Subcutaneous abdominal adipose tissue (tissue), 5 donors: ENCODE results near the gene FLNB.

Experiments used
- H3K27ac ChIP-seq: one replicate; pipeline ENCODE4 v1.7.0; 2013; ENCODE audit warnings: low read depth, mild to moderate bottlenecking, inconsistent platforms, low read length, moderate library complexity
- H3K27me3 ChIP-seq, 5 donors: one replicate each; pipeline ENCODE4 v1.7.0; 2013; ENCODE audit warnings: low read length in 5 of 5, inconsistent platforms in 1 of 5; ENCODE audit not compliant: control insufficient read depth in 5 of 5, insufficient read depth in 4 of 5
- H3K36me3 ChIP-seq, 5 donors: one replicate each; pipeline ENCODE4 v1.7.0; 2013; ENCODE audit warnings: low read length in 5 of 5; ENCODE audit not compliant: control insufficient read depth in 5 of 5, insufficient read depth in 5 of 5
- H3K4me1 ChIP-seq, 5 donors: one replicate each; pipeline ENCODE4 v1.7.0; 2013; ENCODE audit warnings: low read length in 5 of 5, mild to moderate bottlenecking in 3 of 5, moderate library complexity in 1 of 5; ENCODE audit not compliant: control insufficient read depth in 5 of 5, insufficient read depth in 5 of 5
- H3K4me3 ChIP-seq, 5 donors: one replicate each; pipeline ENCODE4 v1.7.0; 2013; ENCODE audit warnings: low read length in 5 of 5, low read depth in 1 of 5
- H3K9ac ChIP-seq, 5 donors: one replicate each; pipeline ENCODE4 v1.7.0; 2013; ENCODE audit warnings: low read length in 5 of 5, mild to moderate bottlenecking in 4 of 5, moderate library complexity in 3 of 5
- H3K9me3 ChIP-seq, 5 donors: one replicate each; pipeline ENCODE4 v1.7.0; 2013; ENCODE audit warnings: low read length in 5 of 5; ENCODE audit not compliant: control insufficient read depth in 5 of 5
- donor health status: healthy.
- donor health status: healthy.
- donor health status: healthy.
- donor health status: healthy.
- donor health status: healthy.

Gene FLNB

GRCh38 chr3:58006661-58007060 is 1.6 kb upstream of the FLNB start:
- no peaks in the 10 kb centered on the region for H3K9me3 ChIP-seq
- H3K4me1 ChIP-seq, result peaks cover 3 to 38% (median 37%) of the 10 kb centered on the region in 5 donors
- H3K36me3 ChIP-seq, result no peaks in the 10 kb centered on the region
- H3K27me3 ChIP-seq, result no peaks in the 10 kb centered on the region
- no peak overlapping the region for H3K4me3 ChIP-seq
- no peak overlapping the region for H3K27ac ChIP-seq
- H3K9ac ChIP-seq, result no peak overlapping the region

GRCh38 chr3:58009026-58009748 is 965 bp downstream of the FLNB start:
- H3K27ac ChIP-seq, result peak overlapping the region; percentile 79
- H3K9ac ChIP-seq, result peak overlapping the region; percentile 26 to 94 (median 77)
- H3K27me3 ChIP-seq, result no peaks in the 10 kb centered on the region
- peak overlapping the region; percentile 76 to 97 (median 82) for H3K4me3 ChIP-seq
- no peaks in the 10 kb centered on the region for H3K36me3 ChIP-seq
- no peaks in the 10 kb centered on the region for H3K9me3 ChIP-seq
- peaks cover 3 to 59% (median 49%) of the 10 kb centered on the region in 5 donors for H3K4me1 ChIP-seq

DNA sequence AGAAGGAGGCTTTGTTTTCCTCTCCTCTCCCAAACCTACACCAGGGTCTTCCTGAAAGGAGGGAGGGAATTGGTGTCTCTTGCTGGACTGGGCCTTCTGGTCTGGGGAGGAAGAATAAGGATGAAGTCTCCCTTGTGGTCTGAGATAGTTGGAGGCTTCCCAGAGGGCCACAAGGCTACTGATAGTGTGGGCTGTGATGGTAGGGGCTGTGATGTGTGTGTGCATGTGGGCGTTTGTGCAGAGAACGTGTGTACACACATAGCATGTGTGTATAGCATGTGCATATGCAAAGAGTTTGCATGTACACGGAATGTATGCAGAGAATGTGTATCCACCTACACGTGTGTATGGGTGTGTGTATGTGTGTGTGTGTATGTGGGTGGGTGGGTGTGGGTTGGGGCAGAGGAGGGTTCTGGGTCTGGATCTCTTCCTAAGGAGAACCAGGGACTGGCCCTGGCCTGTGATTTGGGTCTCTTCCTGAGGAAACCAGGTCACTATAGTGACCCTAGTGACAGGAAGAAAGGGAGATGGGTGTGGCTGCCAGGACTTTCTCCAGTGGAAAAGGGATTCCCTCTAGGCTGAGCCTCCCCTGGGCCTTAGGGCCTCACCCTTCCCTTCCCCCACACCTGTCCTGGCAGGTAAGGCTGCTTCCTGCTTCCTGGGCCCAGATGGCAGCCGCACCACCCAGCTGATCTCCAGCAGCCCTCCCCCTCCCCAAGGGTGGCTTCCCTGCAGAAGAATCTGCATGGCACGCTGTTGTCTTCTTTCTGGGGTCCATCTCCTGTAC is 1.7 kb downstream of the FLNB start:
- peak overlapping the region; percentile 76 to 97 (median 82) for H3K4me3 ChIP-seq
- H3K27ac ChIP-seq, result peak overlapping the region; percentile 79
- H3K27me3 ChIP-seq, result no peaks in the 10 kb centered on the region
- no peaks in the 10 kb centered on the region for H3K9me3 ChIP-seq
- H3K36me3 ChIP-seq, result no peaks in the 10 kb centered on the region
- H3K4me1 ChIP-seq, result peaks cover 3 to 66% (median 53%) of the 10 kb centered on the region in 5 donors
- peak overlapping the region; percentile 26 to 94 (median 77) for H3K9ac ChIP-seq

- peak overlapping the region; percentile 72 for H3K27ac ChIP-seq
- no peaks in the 10 kb centered on the region for H3K36me3 ChIP-seq
- H3K9ac ChIP-seq, result peak overlapping the region in 4 of 5 donors; percentile 4 to 94 (median 35)
- no peaks in the 10 kb centered on the region for H3K9me3 ChIP-seq
- no peaks in the 10 kb centered on the region for H3K27me3 ChIP-seq
- H3K4me1 ChIP-seq, result peaks cover 5 to 71% (median 53%) of the 10 kb centered on the region in 5 donors
- H3K4me3 ChIP-seq, result peak overlapping the region in 4 of 5 donors; percentile 10 to 97 (median 88)
Observed at GRCh38 chr3:58010562-58010961, 2.3 kb downstream of the FLNB start.

GRCh38 chr3:58011580-58011979 is 3.4 kb downstream of the FLNB start:
- Histone ChIP-seq H3K9ac (no peak overlapping the region), H3K27ac (peak overlapping the region; percentile 72), H3K9me3 (no peaks in the 10 kb centered on the region), H3K4me1 (peaks cover 5 to 74% (median 53%) of the 10 kb centered on the region in 5 donors), H3K4me3 (peak overlapping the region in 2 of 5 donors; percentile 3 to 82), H3K27me3 (no peaks in the 10 kb centered on the region), H3K36me3 (no peaks in the 10 kb centered on the region)

GRCh38 chr3:58012302-58012701 is 4.1 kb downstream of the FLNB start:
- no peak overlapping the region for H3K4me3 ChIP-seq
- H3K9me3 ChIP-seq, result no peaks in the 10 kb centered on the region
- H3K4me1 ChIP-seq, result peaks cover 5 to 74% (median 53%) of the 10 kb centered on the region in 5 donors

GRCh38 chr3:58013099-58013498 is 4.9 kb downstream of the FLNB start:
- H3K4me1 ChIP-seq, result peaks cover 3 to 75% (median 53%) of the 10 kb centered on the region in 5 donors
- no peaks in the 10 kb centered on the region for H3K36me3 ChIP-seq
- no peaks in the 10 kb centered on the region for H3K9me3 ChIP-seq
- no peak overlapping the region for H3K4me3 ChIP-seq
- no peaks in the 10 kb centered on the region for H3K27me3 ChIP-seq
- H3K9ac ChIP-seq, result no peak overlapping the region
- peak overlapping the region; percentile 57 for H3K27ac ChIP-seq

More at GRCh38 chr3:58012302-58012701, 4.1 kb downstream of the FLNB start:
- no peak overlapping the region for H3K9ac ChIP-seq
- H3K36me3 ChIP-seq, result no peaks in the 10 kb centered on the region
- no peaks in the 10 kb centered on the region for H3K27me3 ChIP-seq
- peak overlapping the region; percentile 57 for H3K27ac ChIP-seq

GRCh38 chr3:58013973-58014649 is 5.9 kb downstream of the FLNB start:
- Histone ChIP-seq H3K9ac (peak overlapping the region in 1 of 5 donors; percentile 21), H3K4me1 (peaks cover 3 to 68% (median 44%) of the 10 kb centered on the region in 5 donors)

GRCh38 chr3:58015520-58015915 is 7.3 kb downstream of the FLNB start:
- Histone ChIP-seq H3K4me1 (peaks cover 3 to 68% (median 34%) of the 10 kb centered on the region in 5 donors), H3K27me3 (no peaks in the 10 kb centered on the region), H3K9me3 (no peaks in the 10 kb centered on the region), H3K36me3 (no peaks in the 10 kb centered on the region), H3K4me3 (no peak overlapping the region), H3K27ac (peak overlapping the region; percentile 6), H3K9ac (peak overlapping the region in 1 of 5 donors; percentile 16)

More at GRCh38 chr3:58013973-58014649, 5.9 kb downstream of the FLNB start:
- Histone ChIP-seq H3K36me3 (no peaks in the 10 kb centered on the region), H3K4me3 (peak overlapping the region in 3 of 5 donors; percentile 1 to 13 (median 6)), H3K27me3 (no peaks in the 10 kb centered on the region), H3K27ac (peak overlapping the region; percentile 50), H3K9me3 (no peaks in the 10 kb centered on the region)
